Hepatocyte (in vitro differentiated cells): ENCODE measurements around the gene TRIML2.

Source experiments
- EZH2phosphoT487 ChIP-seq: fragments of 200-600 bp; sonication (generic); IDR thresholded peaks from one replicate; pipeline ENCODE4 v1.6.1; 2018; ENCODE audit warnings: antibody characterized with exemption, mild to moderate bottlenecking, low read depth, moderate library complexity; ENCODE audit not compliant: unreplicated experiment, severe bottlenecking
- TF ChIP-seq, protein P1 (sequence below): fragments of 200-600 bp; sonication (generic); IDR thresholded peaks from 2 replicates; pipeline ENCODE4 v1.5.1; 2016; ENCODE audit warnings: antibody characterized with exemption, mild to moderate bottlenecking; ENCODE audit not compliant: poor library complexity

DNA sequence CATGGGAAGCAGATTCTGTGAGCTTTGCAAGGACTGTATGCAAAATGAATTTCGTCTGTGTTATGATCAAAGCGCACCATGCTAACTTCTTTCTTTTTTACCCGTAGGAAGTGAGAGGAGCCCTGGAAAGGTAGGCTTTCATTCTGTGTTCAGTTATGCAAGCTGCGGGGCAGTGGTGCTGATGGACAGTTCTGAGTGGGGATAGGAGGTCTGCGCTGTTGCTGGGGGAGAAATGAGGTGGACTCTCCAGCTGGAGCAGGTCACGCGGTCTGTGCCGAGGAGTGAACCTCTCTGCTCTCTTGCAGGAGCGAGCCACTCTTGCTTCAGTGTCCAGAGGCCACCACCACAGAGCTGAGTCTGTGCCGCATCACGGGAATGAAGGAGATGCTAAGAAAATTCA is 34.3 kb upstream of the TRIML2 start:
- TF ChIP-seq, protein P1, sequence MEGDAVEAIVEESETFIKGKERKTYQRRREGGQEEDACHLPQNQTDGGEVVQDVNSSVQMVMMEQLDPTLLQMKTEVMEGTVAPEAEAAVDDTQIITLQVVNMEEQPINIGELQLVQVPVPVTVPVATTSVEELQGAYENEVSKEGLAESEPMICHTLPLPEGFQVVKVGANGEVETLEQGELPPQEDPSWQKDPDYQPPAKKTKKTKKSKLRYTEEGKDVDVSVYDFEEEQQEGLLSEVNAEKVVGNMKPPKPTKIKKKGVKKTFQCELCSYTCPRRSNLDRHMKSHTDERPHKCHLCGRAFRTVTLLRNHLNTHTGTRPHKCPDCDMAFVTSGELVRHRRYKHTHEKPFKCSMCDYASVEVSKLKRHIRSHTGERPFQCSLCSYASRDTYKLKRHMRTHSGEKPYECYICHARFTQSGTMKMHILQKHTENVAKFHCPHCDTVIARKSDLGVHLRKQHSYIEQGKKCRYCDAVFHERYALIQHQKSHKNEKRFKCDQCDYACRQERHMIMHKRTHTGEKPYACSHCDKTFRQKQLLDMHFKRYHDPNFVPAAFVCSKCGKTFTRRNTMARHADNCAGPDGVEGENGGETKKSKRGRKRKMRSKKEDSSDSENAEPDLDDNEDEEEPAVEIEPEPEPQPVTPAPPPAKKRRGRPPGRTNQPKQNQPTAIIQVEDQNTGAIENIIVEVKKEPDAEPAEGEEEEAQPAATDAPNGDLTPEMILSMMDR: no peak
- no peak for TF ChIP-seq EZH2phosphoT487
